K562 (cell line): ENCODE data around the gene CEP85L. TPM values are rescaled to one million over a fixed set of nuclear protein-coding genes. Genes with fewer than 3 reads are reported as not detected.
A peak's percentile ranks its signal among the peaks of the same experiment; 100 is the strongest.

Source experiments
- ATAC-seq: fragments of 200-7000 bp; cut with Tn5 transposase; 3 replicates; pipeline ENCODE4 v1.9.1; 2020; ENCODE audit warnings: moderate library complexity
- BruUV-seq: library from RNA; stranded (reverse); fragments of 400-500 nt; replicated peaks from 2 replicates; lab custom pipeline; 2021; lab: Mats Ljungman, UMichigan
- CTCF ChIA-PET: fragments of 300-600 bp; formaldehyde crosslinking; extraction: SDS; loops from one replicate; lab custom pipeline; 2021; ENCODE audit warnings: low intra/inter-chr PET ratio; lab: Yijun Ruan, JAX
- POLR2A ChIA-PET: fragments of 300-600, 350-650 bp; sonication (Branson Sonifier 250); formaldehyde crosslinking; extraction: SDS; loops from one replicate; lab custom pipeline; 2021; ENCODE audit warnings: antibody characterized with exemption, inconsistent platforms; lab: Yijun Ruan, JAX
- DNase-seq, 4 experiments: peaks; one replicate each; pipeline versions ENCODE4 v3.0.0 to v3.0.0-alpha.2; 2011 to 2018; ENCODE audit warnings: low spot score in 3 of 4, mixed read lengths in 3 of 4; ENCODE audit errors: extremely low read depth in 1 of 4
- FAIRE-seq: peaks from 2 replicates; lab custom pipeline; 2011; peaks lifted over from hg19 to GRCh38; lab: Jason Lieb, UNC
- H2AFZ ChIP-seq: 2 replicates; pipeline ENCODE4 v1.6.0; 2011; ENCODE audit warnings: low read depth, low read length, control low read depth, inconsistent platforms
- H3K27ac ChIP-seq: fragments of 200-600 bp; 3 replicates; pipeline ENCODE4 v1.8.0; 2011; ENCODE audit warnings: low read depth, mild to moderate bottlenecking, control low read depth, inconsistent platforms, low read length, moderate library complexity, mixed read lengths; ENCODE audit errors: extremely low read depth
- H3K27me3 ChIP-seq, 2 experiments: fragments of 300-600 bp in 1 of 2; 2 replicates in 1 of 2; 3 replicates in 1 of 2; pipeline versions ENCODE4 v1.6.0 to v1.8.0; 2011; ENCODE audit warnings: inconsistent platforms in 2 of 2, low read length in 2 of 2, mild to moderate bottlenecking in 1 of 2, mixed read lengths in 1 of 2, moderate library complexity in 1 of 2; ENCODE audit not compliant: control insufficient read depth in 2 of 2, insufficient read depth in 2 of 2
- H3K36me3 ChIP-seq: fragments of 300-600 bp; 3 replicates; pipeline ENCODE4 v1.8.0; 2011; ENCODE audit warnings: mild to moderate bottlenecking, low read length, inconsistent platforms; ENCODE audit not compliant: control insufficient read depth, insufficient read depth
- H3K4me1 ChIP-seq, 2 experiments: fragments of 200-600 bp in 1 of 2; replicated peaks in 1 of 2; 2 replicates in 1 of 2; 3 replicates in 1 of 2; pipeline versions ENCODE4 v1.5.1 to v1.8.0; 2011; ENCODE audit warnings: inconsistent platforms in 2 of 2, low read length in 2 of 2, mild to moderate bottlenecking in 1 of 2, mixed read lengths in 1 of 2, moderate library complexity in 1 of 2; ENCODE audit not compliant: control insufficient read depth in 2 of 2, insufficient read depth in 2 of 2
- H3K4me2 ChIP-seq: 2 replicates; pipeline ENCODE4 v1.6.1; 2011; ENCODE audit warnings: low read length, control low read depth, inconsistent platforms, mixed read lengths; ENCODE audit not compliant: insufficient read depth
- H3K4me3 ChIP-seq: fragments of 200-600 bp; sonication (generic), shearing (Covaris generic); 2 replicates; pipeline ENCODE4 v1.5.1; 2016; ENCODE audit warnings: control low read depth, inconsistent platforms
- H3K79me2 ChIP-seq: fragments of 200-600 bp; 3 replicates; pipeline ENCODE4 v1.8.0; 2011; ENCODE audit warnings: low read length, inconsistent platforms; ENCODE audit not compliant: control insufficient read depth, insufficient read depth
- H3K9ac ChIP-seq, 2 experiments: 2 replicates each; pipeline versions ENCODE4 v1.6.0 to v1.6.1; 2011; ENCODE audit warnings: low read depth in 2 of 2, low read length in 2 of 2, control low read depth in 1 of 2, inconsistent platforms in 1 of 2, mild to moderate bottlenecking in 1 of 2, mixed read lengths in 1 of 2; ENCODE audit not compliant: insufficient read depth in 1 of 2
- H3K9me1 ChIP-seq: one replicate; pipeline ENCODE4 v1.6.0; 2011; ENCODE audit warnings: inconsistent platforms, mild to moderate bottlenecking, low read length, moderate library complexity; ENCODE audit not compliant: control insufficient read depth, insufficient read depth
- H3K9me3 ChIP-seq: replicated peaks from 2 replicates; pipeline ENCODE4 v1.5.1; 2011; ENCODE audit warnings: low read depth, low read length, inconsistent platforms; ENCODE audit not compliant: control insufficient read depth, insufficient read depth
- H4K20me1 ChIP-seq: replicated peaks from 2 replicates; pipeline ENCODE4 v1.6.1; 2011; ENCODE audit warnings: low read length, inconsistent platforms, mixed read lengths; ENCODE audit not compliant: control insufficient read depth, insufficient read depth
- CHD1 ChIP-seq: fragments of 200-600 bp; sonication (generic); IDR thresholded peaks from one replicate; pipeline ENCODE4 v1.6.1; 2012; ENCODE audit warnings: mild to moderate bottlenecking, moderate library complexity, low read length, inconsistent platforms
- ESRRA ChIP-seq: fragments of 450-650 bp; IDR thresholded peaks from 2 replicates; pipeline ENCODE4 v1.6.1; 2014; ENCODE audit warnings: low read depth, mild to moderate bottlenecking, moderate library complexity, borderline replicate concordance
- EWSR1 ChIP-seq: fragments of 450-650 bp; IDR thresholded peaks from 2 replicates; pipeline ENCODE4 v1.6.1; 2018; ENCODE audit warnings: borderline replicate concordance, mild to moderate bottlenecking, low read depth, moderate library complexity; ENCODE audit not compliant: partially characterized antibody
- MXI1 ChIP-seq: IDR thresholded peaks from 2 replicates; pipeline ENCODE4 v1.6.1; 2011; ENCODE audit warnings: low read depth, mild to moderate bottlenecking, improper control_type of control experiment, low read length
- NCOA4 ChIP-seq: fragments of 450-650 bp; IDR thresholded peaks from 2 replicates; pipeline ENCODE4 v1.6.1; 2018; ENCODE audit warnings: mild to moderate bottlenecking; ENCODE audit not compliant: partially characterized antibody
- PML ChIP-seq: IDR thresholded peaks from 2 replicates; pipeline ENCODE4 v1.6.1; 2012; ENCODE audit warnings: low read length, inconsistent platforms
- ZFP30 ChIP-seq: fragments of 250-450 bp; sonication (Bioruptor Pico); IDR thresholded peaks from 2 replicates; pipeline ENCODE4 v1.8.0; 2022; ENCODE audit warnings: moderate library complexity, mild to moderate bottlenecking, inconsistent platforms, borderline replicate concordance
- ZNF583 ChIP-seq: fragments of 250-450 bp; sonication (Bioruptor Pico); IDR thresholded peaks from 2 replicates; pipeline ENCODE4 v1.4.0; 2020
- WGBS: fragments of 100-300 bp; shearing (Covaris generic); methylation state at CpG from one replicate; pipeline ENCODE4 v1.1.6; 2016; ENCODE audit warnings: low coverage, mixed read lengths; ENCODE audit not compliant: insufficient coverage; ENCODE audit errors: missing lambda C conversion rate; 5-methylcytosine and 5-hydroxymethylcytosine counted together
- in situ Hi-C: fragments of 300-500 bp; cut with MboI; formaldehyde crosslinking; loops from 4 replicates; pipeline ENCODE4 v1.15.0; 2018; ENCODE audit warnings: inconsistent platforms, mixed read lengths
- intact Hi-C: fragments of 100-400 bp; cut with micrococcal nuclease; formaldehyde crosslinking; loops from 2 replicates; pipeline ENCODE4 v1.14.2; 2022
- polyA plus RNA-seq, 8 experiments: library from polyadenylated mRNA; depleted of rRNA in 4 of 8; stranded (reverse) in 5 of 8; unstranded in 3 of 8; fragments of >200 nt; fragmentation: Nextera tagmentation in 2 of 8; fragmentation: Illumina TruSeq in 1 of 8; extraction: Ambion mirVana in 2 of 8; extraction: Trizol in 1 of 8; gene quantifications; 2 replicates each; pipeline versions ENCODE4 v1.2.1 to v1.2.3, GENCODE V29; 2011 to 2014; ENCODE audit warnings: inconsistent platforms in 1 of 8, missing spikeins in 1 of 8
- total RNA-seq, 7 experiments: library from RNA; depleted of rRNA in 6 of 7; stranded (reverse); fragments of >200 nt in 6 of 7; fragmentation: Illumina TruSeq in 2 of 7; extraction: Trizol in 2 of 7; gene quantifications; 2 replicates each; pipeline versions ENCODE4 v1.2.1 to v1.2.3, GENCODE V29; 2011 to 2021; ENCODE audit warnings: low replicate concordance in 1 of 7
- TF ChIP-seq, protein P1 (sequence below): fragments of 450-650 bp; formaldehyde crosslinking; IDR thresholded peaks from 2 replicates; pipeline ENCODE4 v1.4.0; 2022; ENCODE audit warnings: mild to moderate bottlenecking, moderate library complexity
- TF ChIP-seq, protein P2 (sequence below), 2 experiments: fragments of 450-650 bp in 1 of 2; IDR thresholded peaks; 2 replicates each; pipeline ENCODE4 v1.6.1; 2011 to 2017; ENCODE audit warnings: low read depth in 2 of 2, antibody characterized with exemption in 1 of 2, borderline replicate concordance in 1 of 2, low read length in 1 of 2, mild to moderate bottlenecking in 1 of 2, mixed read lengths in 1 of 2; ENCODE audit not compliant: control insufficient read depth in 1 of 2
- TF ChIP-seq, protein P3 (sequence below): fragments of 250-450 bp; sonication (Bioruptor Pico); IDR thresholded peaks from 2 replicates; pipeline ENCODE4 v1.5.0; 2021

Gene CEP85L
- total and polyA plus RNA-seq, 9 of the 15 experiments (the other 6 are each of a cell fraction or from before 2014, with no cell fraction given) = 4.5 to 15.8 (median 8.3) TPM

DNA sequence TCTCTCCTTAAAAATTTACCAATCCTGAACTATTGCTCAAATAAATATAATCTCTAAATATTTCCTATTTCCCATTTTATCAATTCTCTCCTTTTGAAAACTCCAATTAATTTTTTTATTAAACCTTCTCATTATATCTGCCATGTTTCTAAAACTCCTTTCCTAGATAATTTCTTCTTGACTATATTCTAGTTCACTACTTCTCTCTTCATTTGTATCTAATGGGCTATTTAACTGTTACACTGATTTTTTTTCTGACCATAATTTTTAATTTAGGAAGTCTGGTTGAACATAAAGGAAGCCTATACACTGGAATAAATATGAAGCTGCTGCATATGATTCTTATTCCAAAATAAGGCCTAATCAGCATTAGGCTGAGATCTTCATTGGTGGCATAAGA is 199.6 kb downstream of the CEP85L start:
- ATAC-seq (no peak), FAIRE-seq (no peak), DNase-seq (no peak)
- Histone ChIP-seq H3K4me2 (no peak overlapping the region), H3K79me2 (no peaks in the 10 kb centered on the region), H3K9me1 (no peaks in the 10 kb centered on the region), H3K4me3 (no peak overlapping the region), H3K27me3 (no peaks in the 10 kb centered on the region), H3K9me3 (0 out of 2 replicates have a peak, but pooled peaks cover 4% of the 10 kb centered on the region), H3K9ac (no peak overlapping the region), H3K4me1 (no peaks in the 10 kb centered on the region), H2AFZ (no peak overlapping the region), H3K27ac (no peak overlapping the region), H4K20me1 (no peaks in the 10 kb centered on the region), H3K36me3 (no peaks in the 10 kb centered on the region)
- intact Hi-C loops (no loop called here), in situ Hi-C loops (no loop called here)
- ChIA-PET CTCF (no interaction called here), POLR2A (no interaction called here)
- TF ChIP-seq NCOA4 = no peak
- 0 out of 2 replicates have a peak, but pooled peaks have one; percentile 26 for TF ChIP-seq ZFP30
- no TSS peak for BruUV-seq

DNA sequence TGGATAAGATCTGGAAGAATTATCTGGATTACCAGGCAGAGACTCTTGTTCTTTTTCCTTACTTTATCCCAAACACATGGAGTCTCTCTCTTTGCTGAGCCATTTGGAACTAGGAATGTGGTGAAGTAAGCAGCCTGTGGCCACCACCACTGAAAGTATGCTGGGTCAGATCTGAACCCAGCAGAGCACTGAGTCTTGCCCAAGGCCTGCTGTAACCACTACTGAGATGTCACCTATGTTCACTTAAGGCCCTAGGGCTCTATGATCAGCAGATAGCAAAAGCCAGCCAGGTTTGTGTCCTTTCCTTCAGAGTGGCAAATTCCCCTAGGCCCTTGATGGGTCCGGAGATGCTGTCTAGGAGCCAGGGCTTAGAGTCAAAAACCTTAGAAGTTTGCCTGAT is 206.6 kb downstream of the CEP85L start:
- Histone ChIP-seq H4K20me1 (no peaks in the 10 kb centered on the region), H3K79me2 (no peaks in the 10 kb centered on the region), H3K9ac (no peak overlapping the region), H3K4me3 (no peak overlapping the region), H3K9me3 (no peaks in the 10 kb centered on the region), H3K27me3 (no peaks in the 10 kb centered on the region), H3K9me1 (no peaks in the 10 kb centered on the region), H3K36me3 (no peaks in the 10 kb centered on the region), H3K4me2 (no peak overlapping the region), H2AFZ (no peak overlapping the region), H3K4me1 (no peaks in the 10 kb centered on the region), H3K27ac (no peak overlapping the region)
- DNase-seq (no peak), ATAC-seq (no peak), FAIRE-seq (no peak)
- in situ Hi-C loops = no loop called here
- CTCF ChIA-PET = no interaction called here
- POLR2A ChIA-PET = no interaction called here
- 0% methylated on average over 1 of the region's 1 CpG for WGBS
- intact Hi-C loops = no loop called here
- no TSS peak for BruUV-seq
- TF ChIP-seq, protein P1, sequence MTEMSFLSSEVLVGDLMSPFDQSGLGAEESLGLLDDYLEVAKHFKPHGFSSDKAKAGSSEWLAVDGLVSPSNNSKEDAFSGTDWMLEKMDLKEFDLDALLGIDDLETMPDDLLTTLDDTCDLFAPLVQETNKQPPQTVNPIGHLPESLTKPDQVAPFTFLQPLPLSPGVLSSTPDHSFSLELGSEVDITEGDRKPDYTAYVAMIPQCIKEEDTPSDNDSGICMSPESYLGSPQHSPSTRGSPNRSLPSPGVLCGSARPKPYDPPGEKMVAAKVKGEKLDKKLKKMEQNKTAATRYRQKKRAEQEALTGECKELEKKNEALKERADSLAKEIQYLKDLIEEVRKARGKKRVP = no peak
- TF ChIP-seq PML = no peak
- no peak for TF ChIP-seq MXI1
- TF ChIP-seq, protein P2, sequence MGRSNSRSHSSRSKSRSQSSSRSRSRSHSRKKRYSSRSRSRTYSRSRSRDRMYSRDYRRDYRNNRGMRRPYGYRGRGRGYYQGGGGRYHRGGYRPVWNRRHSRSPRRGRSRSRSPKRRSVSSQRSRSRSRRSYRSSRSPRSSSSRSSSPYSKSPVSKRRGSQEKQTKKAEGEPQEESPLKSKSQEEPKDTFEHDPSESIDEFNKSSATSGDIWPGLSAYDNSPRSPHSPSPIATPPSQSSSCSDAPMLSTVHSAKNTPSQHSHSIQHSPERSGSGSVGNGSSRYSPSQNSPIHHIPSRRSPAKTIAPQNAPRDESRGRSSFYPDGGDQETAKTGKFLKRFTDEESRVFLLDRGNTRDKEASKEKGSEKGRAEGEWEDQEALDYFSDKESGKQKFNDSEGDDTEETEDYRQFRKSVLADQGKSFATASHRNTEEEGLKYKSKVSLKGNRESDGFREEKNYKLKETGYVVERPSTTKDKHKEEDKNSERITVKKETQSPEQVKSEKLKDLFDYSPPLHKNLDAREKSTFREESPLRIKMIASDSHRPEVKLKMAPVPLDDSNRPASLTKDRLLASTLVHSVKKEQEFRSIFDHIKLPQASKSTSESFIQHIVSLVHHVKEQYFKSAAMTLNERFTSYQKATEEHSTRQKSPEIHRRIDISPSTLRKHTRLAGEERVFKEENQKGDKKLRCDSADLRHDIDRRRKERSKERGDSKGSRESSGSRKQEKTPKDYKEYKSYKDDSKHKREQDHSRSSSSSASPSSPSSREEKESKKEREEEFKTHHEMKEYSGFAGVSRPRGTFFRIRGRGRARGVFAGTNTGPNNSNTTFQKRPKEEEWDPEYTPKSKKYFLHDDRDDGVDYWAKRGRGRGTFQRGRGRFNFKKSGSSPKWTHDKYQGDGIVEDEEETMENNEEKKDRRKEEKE (IDR thresholded peaks at IDR 0.05; ENCODE audit: borderline replicate concordance in 1 of 2, control insufficient read depth in 1 of 2, low read depth in 2 of 2, low read length in 1 of 2) = no peak
- TF ChIP-seq ZNF583 = no peak
- TF ChIP-seq, protein P3, sequence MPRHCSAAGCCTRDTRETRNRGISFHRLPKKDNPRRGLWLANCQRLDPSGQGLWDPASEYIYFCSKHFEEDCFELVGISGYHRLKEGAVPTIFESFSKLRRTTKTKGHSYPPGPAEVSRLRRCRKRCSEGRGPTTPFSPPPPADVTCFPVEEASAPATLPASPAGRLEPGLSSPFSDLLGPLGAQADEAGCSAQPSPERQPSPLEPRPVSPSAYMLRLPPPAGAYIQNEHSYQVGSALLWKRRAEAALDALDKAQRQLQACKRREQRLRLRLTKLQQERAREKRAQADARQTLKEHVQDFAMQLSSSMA (CRISPR knock-in tag) = no peak
- TF ChIP-seq ESRRA = no peak
- no peak for TF ChIP-seq CHD1
- no peak for TF ChIP-seq EWSR1
